ENCODE measurements around the gene GGTA1.
A peak's percentile ranks its signal among the peaks of the same experiment; 100 is the strongest.

Gene GGTA1

GRCh38 chr9:121499177-121499426 lies 542 bp downstream of the GGTA1 start:
- no peak for DNase-seq (ENCODE audit: low read depth, low spot score)

GRCh38 chr9:121498487-121499176 lies 1.0 kb downstream of the GGTA1 start:
- DNase-seq (ENCODE audit: low read depth, low spot score): peak; percentile 29

- peak; percentile 74 for DNase-seq (ENCODE audit: low read depth, low spot score)
Observed at GRCh38 chr9:121498150-121498486, 1.5 kb downstream of the GGTA1 start.

- no peak for DNase-seq (ENCODE audit: low read depth, low spot score)
Observed at GRCh38 chr9:121495976-121496375, 3.7 kb downstream of the GGTA1 start.

GRCh38 chr9:121494192-121494591 lies 5.5 kb downstream of the GGTA1 start:
- DNase-seq (ENCODE audit: low read depth, low spot score): no peak

GRCh38 chr9:121491111-121491510 lies 8.5 kb downstream of the GGTA1 start:
- DNase-seq (ENCODE audit: low read depth, low spot score): no peak

- no peak for DNase-seq (ENCODE audit: low read depth, low spot score)
Observed at GRCh38 chr9:121489344-121489743, 10.3 kb downstream of the GGTA1 start.

- DNase-seq (ENCODE audit: low read depth, low spot score): no peak
Observed at GRCh38 chr9:121486043-121486442, 13.6 kb downstream of the GGTA1 start.

GRCh38 chr9:121485623-121486022 lies 14.0 kb downstream of the GGTA1 start:
- no peak for DNase-seq (ENCODE audit: low read depth, low spot score)

GRCh38 chr9:121484651-121485446 lies 14.8 kb downstream of the GGTA1 start:
- no peak for DNase-seq (ENCODE audit: low read depth, low spot score)

GRCh38 chr9:121483473-121484031 lies 16.1 kb downstream of the GGTA1 start:
- DNase-seq (ENCODE audit: low read depth, low spot score): peak; percentile 30

GRCh38 chr9:121483049-121483448 lies 16.6 kb downstream of the GGTA1 start:
- peak; percentile 36 for DNase-seq (ENCODE audit: low read depth, low spot score)

- DNase-seq (ENCODE audit: low read depth, low spot score): peak; percentile 32
Observed at GRCh38 chr9:121478816-121479676, 20.6 kb downstream of the GGTA1 start.

GRCh38 chr9:121476156-121476555 lies 23.5 kb downstream of the GGTA1 start:
- DNase-seq (ENCODE audit: low read depth, low spot score): no peak

GRCh38 chr9:121474231-121474947 lies 25.3 kb downstream of the GGTA1 start:
- DNase-seq (ENCODE audit: low read depth, low spot score): peak; percentile 22

- DNase-seq (ENCODE audit: low read depth, low spot score): no peak
Observed at GRCh38 chr9:121473229-121473628, 26.4 kb downstream of the GGTA1 start.

- DNase-seq (ENCODE audit: low read depth, low spot score): peak; percentile 33
Observed at GRCh38 chr9:121472446-121472845, 27.2 kb downstream of the GGTA1 start.

GRCh38 chr9:121466142-121466541 lies 33.5 kb downstream of the GGTA1 start:
- DNase-seq (ENCODE audit: low read depth, low spot score): no peak

- no peak for DNase-seq (ENCODE audit: low read depth, low spot score)
Observed at GRCh38 chr9:121464968-121465367, 34.7 kb downstream of the GGTA1 start.

GRCh38 chr9:121463026-121463807 lies 36.4 kb downstream of the GGTA1 start:
- DNase-seq (ENCODE audit: low read depth, low spot score): peak; percentile 73

- peak; percentile 29 for DNase-seq (ENCODE audit: low read depth, low spot score)
Observed at GRCh38 chr9:121459513-121459912, 40.1 kb downstream of the GGTA1 start.
